GM12878 (cell line): ENCODE data around the gene C3orf70. TPM values are rescaled to one million over a fixed set of nuclear protein-coding genes. Genes with fewer than 3 reads are reported as not detected.

ENCODE experiments used
- ATAC-seq: fragments of 200-7000 bp; cut with Tn5 transposase; 3 replicates; pipeline ENCODE4 v1.9.1; 2020; ENCODE audit warnings: mild to moderate bottlenecking, moderate library complexity
- BruUV-seq: library from RNA; stranded (reverse); fragments of 400-500 nt; replicated peaks from 2 replicates; lab custom pipeline; 2021; lab: Mats Ljungman, UMichigan
- CTCF ChIA-PET: fragments of 300-600 bp; sonication (Branson Sonifier 250); formaldehyde crosslinking; extraction: SDS; loops from one replicate; lab custom pipeline; 2021; ENCODE audit warnings: inconsistent platforms; lab: Yijun Ruan, JAX
- POLR2A ChIA-PET: fragments of 350-600 bp; formaldehyde crosslinking; extraction: SDS; loops from one replicate; lab custom pipeline; 2021; ENCODE audit warnings: inconsistent platforms; lab: Charles Lee
- RAD21 ChIA-PET: fragments of 300-600 bp; sonication (Branson Sonifier 250); formaldehyde crosslinking; loops from one replicate; lab custom pipeline; 2023; ENCODE audit warnings: antibody characterized with exemption; ENCODE audit not compliant: unreplicated experiment; lab: Charles Lee
- SMC1A ChIA-PET: fragments of 300-600 bp; sonication (Branson Sonifier 250); formaldehyde crosslinking; loops from one replicate; lab custom pipeline; 2023; ENCODE audit not compliant: unreplicated experiment, uncharacterized antibody; lab: Charles Lee
- DNase-seq: peaks from one replicate; pipeline ENCODE4 v3.0.0-alpha.2; 2011; ENCODE audit warnings: low read depth, low spot score
- FAIRE-seq: peaks from 3 replicates; lab custom pipeline; 2011; peaks lifted over from hg19 to GRCh38; lab: Jason Lieb, UNC
- H2AFZ ChIP-seq: 2 replicates; pipeline ENCODE4 v1.6.0; 2011; ENCODE audit warnings: low read depth, low read length, control low read depth; ENCODE audit not compliant: control insufficient read depth
- H3K27ac ChIP-seq: 2 replicates; pipeline ENCODE4 v1.5.1; 2011; ENCODE audit warnings: control low read depth; ENCODE audit not compliant: control insufficient read depth, insufficient read depth
- H3K27me3 ChIP-seq, 2 experiments: replicated peaks in 1 of 2; 2 replicates each; pipeline versions ENCODE4 v1.6.0 to v1.6.1; 2011; ENCODE audit warnings: low read length in 1 of 2; ENCODE audit not compliant: control insufficient read depth in 2 of 2, insufficient read depth in 2 of 2
- H3K36me3 ChIP-seq, 2 experiments: 2 replicates each; pipeline ENCODE4 v1.5.1; 2011; ENCODE audit warnings: low read length in 1 of 2; ENCODE audit not compliant: control insufficient read depth in 2 of 2, insufficient read depth in 2 of 2
- H3K4me1 ChIP-seq: 2 replicates; pipeline ENCODE4 v1.6.1; 2011; ENCODE audit warnings: mild to moderate bottlenecking, low read length, moderate library complexity, mixed read lengths; ENCODE audit not compliant: control insufficient read depth, insufficient read depth
- H3K4me2 ChIP-seq: 2 replicates; pipeline ENCODE4 v1.6.0; 2011; ENCODE audit warnings: control low read depth; ENCODE audit not compliant: control insufficient read depth, insufficient read depth
- H3K4me3 ChIP-seq: fragments of 200-600 bp; sonication (generic); 2 replicates; pipeline ENCODE4 v1.5.1; 2016
- H3K79me2 ChIP-seq: 2 replicates; pipeline ENCODE4 v1.6.0; 2011; ENCODE audit warnings: low read length; ENCODE audit not compliant: control insufficient read depth, insufficient read depth
- H3K9ac ChIP-seq: 2 replicates; pipeline ENCODE4 v1.8.0; 2011; ENCODE audit warnings: low read length, control low read depth, mixed read lengths; ENCODE audit not compliant: control insufficient read depth, insufficient read depth
- H3K9me3 ChIP-seq: replicated peaks from 3 replicates; pipeline ENCODE4 v1.5.1; 2011; ENCODE audit warnings: mild to moderate bottlenecking, low read length; ENCODE audit not compliant: control insufficient read depth, insufficient read depth
- H4K20me1 ChIP-seq: 2 replicates; pipeline ENCODE4 v1.6.0; 2011; ENCODE audit not compliant: control insufficient read depth, insufficient read depth
- BCLAF1 ChIP-seq: fragments of 450-650 bp; IDR thresholded peaks from 2 replicates; pipeline ENCODE4 v1.6.1; 2017; ENCODE audit warnings: antibody characterized with exemption, mild to moderate bottlenecking, moderate library complexity
- NBN ChIP-seq: fragments of 450-650 bp; IDR thresholded peaks from 2 replicates; pipeline ENCODE4 v1.6.1; 2016
- RAD51 ChIP-seq: fragments of 450-650 bp; IDR thresholded peaks from 2 replicates; pipeline ENCODE4 v1.6.1; 2016; ENCODE audit warnings: moderate library complexity, mild to moderate bottlenecking, inconsistent platforms
- ZNF622 ChIP-seq: fragments of 450-650 bp; IDR thresholded peaks from 2 replicates; pipeline ENCODE4 v1.6.1; 2017; ENCODE audit warnings: mild to moderate bottlenecking, inconsistent platforms
- WGBS: methylation state at CpG from one replicate; pipeline ENCODE4 v1.1.6; 2016; ENCODE audit warnings: low lambda C conversion rate; ENCODE audit not compliant: insufficient replicate concordance, insufficient coverage; ENCODE audit errors: missing lambda C conversion rate; 5-methylcytosine and 5-hydroxymethylcytosine counted together
- in situ Hi-C: fragments of 300-500 bp; cut with MboI; formaldehyde crosslinking; loops from 9 replicates; pipeline ENCODE4 v1.14.3; 2018; ENCODE audit warnings: mixed read lengths
- intact Hi-C: fragments of 100-400 bp; cut with micrococcal nuclease; formaldehyde crosslinking; loops from one replicate; pipeline ENCODE4 v1.14.2; 2022; ENCODE audit not compliant: unreplicated experiment
- polyA plus RNA-seq, 11 experiments: library from polyadenylated mRNA; depleted of rRNA in 4 of 11; unstranded in 6 of 11; stranded (reverse) in 5 of 11; fragments of >200 nt; fragmentation: Nextera tagmentation in 4 of 11; fragmentation: Illumina TruSeq in 1 of 11; extraction: Ambion mirVana in 4 of 11; extraction: Trizol in 1 of 11; gene quantifications; 1 replicate in 1 of 11; 2 replicates in 10 of 11; pipeline versions ENCODE4 v1.2.1 to v1.2.3, GENCODE V29; 2011 to 2016; ENCODE audit warnings: inconsistent platforms in 2 of 11, missing spikeins in 2 of 11, low read depth in 1 of 11
- total RNA-seq, 4 experiments: library from RNA; depleted of rRNA in 3 of 4; stranded (reverse); fragments of >200 nt in 3 of 4; fragmentation: Illumina TruSeq in 1 of 4; extraction: Trizol in 1 of 4; gene quantifications; 2 replicates each; pipeline versions ENCODE4 v1.2.1 to v1.2.3, GENCODE V29; 2013 to 2021
- TF ChIP-seq, protein P1 (sequence below): fragments of 450-650 bp; conservative IDR thresholded peaks from 2 replicates; pipeline ENCODE4 v1.6.1; 2017; ENCODE audit warnings: mild to moderate bottlenecking, moderate library complexity

C3orf70 gene
- total and polyA plus RNA-seq, 10 of the 15 experiments (the other 5 are each of a cell fraction or from before 2014, with no cell fraction given), result 0.03 to 0.04 TPM; not detected in 8

- H3K9ac ChIP-seq, result no peak overlapping the region
- H3K4me1 ChIP-seq, result no peaks in the 10 kb centered on the region
- SMC1A ChIA-PET, result no interaction called here
- CTCF ChIA-PET, result no interaction called here
- no peaks in the 10 kb centered on the region for H4K20me1 ChIP-seq
- BruUV-seq, result no TSS peak
- in situ Hi-C loops (no loop called here), intact Hi-C loops (no loop called here)
- H2AFZ ChIP-seq, result no peak overlapping the region
- DNase-seq (no peak), ATAC-seq (no peak), FAIRE-seq (no peak)
- H3K36me3 ChIP-seq, result no peaks in the 10 kb centered on the region
- H3K4me3 ChIP-seq, result no peak overlapping the region
- H3K9me3 ChIP-seq, result no peaks in the 10 kb centered on the region
- TF ChIP-seq RAD51 (no peak), ZNF622 (no peak), BCLAF1 (no peak), NBN (no peak)
- TF ChIP-seq, protein P1, sequence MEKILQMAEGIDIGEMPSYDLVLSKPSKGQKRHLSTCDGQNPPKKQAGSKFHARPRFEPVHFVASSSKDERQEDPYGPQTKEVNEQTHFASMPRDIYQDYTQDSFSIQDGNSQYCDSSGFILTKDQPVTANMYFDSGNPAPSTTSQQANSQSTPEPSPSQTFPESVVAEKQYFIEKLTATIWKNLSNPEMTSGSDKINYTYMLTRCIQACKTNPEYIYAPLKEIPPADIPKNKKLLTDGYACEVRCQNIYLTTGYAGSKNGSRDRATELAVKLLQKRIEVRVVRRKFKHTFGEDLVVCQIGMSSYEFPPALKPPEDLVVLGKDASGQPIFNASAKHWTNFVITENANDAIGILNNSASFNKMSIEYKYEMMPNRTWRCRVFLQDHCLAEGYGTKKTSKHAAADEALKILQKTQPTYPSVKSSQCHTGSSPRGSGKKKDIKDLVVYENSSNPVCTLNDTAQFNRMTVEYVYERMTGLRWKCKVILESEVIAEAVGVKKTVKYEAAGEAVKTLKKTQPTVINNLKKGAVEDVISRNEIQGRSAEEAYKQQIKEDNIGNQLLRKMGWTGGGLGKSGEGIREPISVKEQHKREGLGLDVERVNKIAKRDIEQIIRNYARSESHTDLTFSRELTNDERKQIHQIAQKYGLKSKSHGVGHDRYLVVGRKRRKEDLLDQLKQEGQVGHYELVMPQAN, result no peak
- 44% methylated on average over 4 of the region's 4 CpGs for WGBS
- RAD21 ChIA-PET, result no interaction called here
- H3K4me2 ChIP-seq, result no peak overlapping the region
- H3K27me3 ChIP-seq, result no peaks in the 10 kb centered on the region
- no peak overlapping the region for H3K27ac ChIP-seq
- POLR2A ChIA-PET, result no interaction called here
- H3K79me2 ChIP-seq, result no peaks in the 10 kb centered on the region
Measured at GRCh38 chr3:185094697-185095096, 58.2 kb downstream of the C3orf70 start.
